Endothelial cell of umbilical vein (primary cell): Measurements from ENCODE around the gene EP400. TPM values are rescaled to one million over a fixed set of nuclear protein-coding genes. Genes with fewer than 3 reads are reported as not detected.

Source experiments
- BruUV-seq: library from RNA; stranded (reverse); fragments of 400-500 nt; replicated peaks from 2 replicates; lab custom pipeline; 2021; lab: Mats Ljungman, UMichigan
- CTCF ChIA-PET: fragments of 300-600, 350-600 bp; sonication (Branson Sonifier 250); formaldehyde crosslinking; loops from one replicate; lab custom pipeline; 2021; ENCODE audit warnings: antibody characterized with exemption, inconsistent platforms; lab: Charles Lee
- POLR2A ChIA-PET: fragments of 300-600, 350-600 bp; sonication (Branson Sonifier 250); formaldehyde crosslinking; loops from one replicate; lab custom pipeline; 2021; ENCODE audit warnings: antibody characterized with exemption, inconsistent platforms; lab: Charles Lee
- DNase-seq: peaks from one replicate; pipeline ENCODE4 v3.0.0-alpha.2; 2011; ENCODE audit warnings: low read depth, low spot score
- FAIRE-seq: peaks from 2 replicates; lab custom pipeline; 2011; peaks lifted over from hg19 to GRCh38; lab: Jason Lieb, UNC
- H2AFZ ChIP-seq: 2 replicates; pipeline ENCODE4 v1.6.0; 2012; ENCODE audit warnings: low read depth, low read length, control low read depth, inconsistent platforms
- H3K27ac ChIP-seq: 2 replicates; pipeline ENCODE4 v1.5.1; 2011; ENCODE audit warnings: low read depth, mild to moderate bottlenecking, control low read depth, low read length, moderate library complexity; ENCODE audit not compliant: insufficient read depth
- H3K27me3 ChIP-seq, 2 experiments: 2 replicates each; pipeline versions ENCODE4 v1.6.0 to v1.6.1; 2011; ENCODE audit warnings: low read length in 2 of 2, mixed read lengths in 1 of 2; ENCODE audit not compliant: control insufficient read depth in 2 of 2, insufficient read depth in 2 of 2
- H3K36me3 ChIP-seq, 2 experiments: 2 replicates in 1 of 2; 3 replicates in 1 of 2; pipeline ENCODE4 v1.5.1; 2011; ENCODE audit warnings: low read length in 2 of 2, mild to moderate bottlenecking in 1 of 2, moderate library complexity in 1 of 2; ENCODE audit not compliant: control insufficient read depth in 2 of 2, insufficient read depth in 2 of 2; ENCODE audit errors: extremely low read depth in 1 of 2
- H3K4me1 ChIP-seq: 3 replicates; pipeline ENCODE4 v1.5.1; 2011; ENCODE audit warnings: mild to moderate bottlenecking, low read length; ENCODE audit not compliant: control insufficient read depth, insufficient read depth; ENCODE audit errors: extremely low read depth
- H3K4me2 ChIP-seq: 2 replicates; pipeline ENCODE4 v1.6.1; 2011; ENCODE audit warnings: low read length, control low read depth, mixed read lengths; ENCODE audit not compliant: insufficient read depth
- H3K4me3 ChIP-seq, 3 experiments: fragments of 200-600 bp in 1 of 3; sonication (generic), shearing (Covaris generic) in 1 of 3; replicated peaks in 1 of 3; 2 replicates each; pipeline ENCODE4 v1.5.1; 2011 to 2016; ENCODE audit warnings: control low read depth in 3 of 3, low read length in 3 of 3, mild to moderate bottlenecking in 2 of 3, inconsistent platforms in 1 of 3, low read depth in 1 of 3, moderate library complexity in 1 of 3; ENCODE audit not compliant: insufficient read depth in 1 of 3
- H3K79me2 ChIP-seq: 2 replicates; pipeline ENCODE4 v1.6.0; 2012; ENCODE audit warnings: low read length, inconsistent platforms; ENCODE audit not compliant: control insufficient read depth, insufficient read depth
- H3K9ac ChIP-seq: replicated peaks from 2 replicates; pipeline ENCODE3; 2011; ENCODE audit warnings: low read length, control low read depth; ENCODE audit not compliant: insufficient read depth; ENCODE audit errors: extremely low read depth
- H3K9me1 ChIP-seq: replicated peaks from 3 replicates; pipeline ENCODE4 v1.6.0; 2011; ENCODE audit warnings: mild to moderate bottlenecking, low read length; ENCODE audit not compliant: control insufficient read depth, insufficient read depth; ENCODE audit errors: extremely low read depth
- H3K9me3 ChIP-seq: replicated peaks from 2 replicates; pipeline ENCODE4 v1.5.1; 2012; ENCODE audit warnings: low read length, inconsistent platforms; ENCODE audit not compliant: control insufficient read depth, insufficient read depth
- H4K20me1 ChIP-seq: replicated peaks from 2 replicates; pipeline ENCODE3; 2011; ENCODE audit warnings: mild to moderate bottlenecking, low read length; ENCODE audit not compliant: control insufficient read depth, insufficient read depth; ENCODE audit errors: extremely low read depth
- EZH2 ChIP-seq: IDR thresholded peaks from 2 replicates; pipeline ENCODE4 v1.6.1; 2012; ENCODE audit warnings: borderline replicate concordance, low read depth, mild to moderate bottlenecking, moderate library complexity, low read length, inconsistent platforms; ENCODE audit not compliant: severe bottlenecking
- FOS ChIP-seq: IDR thresholded peaks from 2 replicates; pipeline ENCODE4 v1.6.1; 2011; ENCODE audit warnings: mild to moderate bottlenecking, low read length, moderate library complexity, borderline replicate concordance; ENCODE audit not compliant: insufficient read depth
- GATA2 ChIP-seq: IDR thresholded peaks from 2 replicates; pipeline ENCODE4 v1.7.0; 2011; ENCODE audit warnings: low read depth, mild to moderate bottlenecking, moderate library complexity, mixed read lengths, low read length; ENCODE audit not compliant: insufficient read length, insufficient read depth
- JUN ChIP-seq: IDR thresholded peaks from 2 replicates; pipeline ENCODE4 v1.6.1; 2011; ENCODE audit warnings: borderline replicate concordance, low read depth; ENCODE audit not compliant: insufficient read length, insufficient read depth
- MYC ChIP-seq: IDR thresholded peaks from one replicate; pipeline ENCODE4 v1.6.1; 2011; ENCODE audit warnings: mild to moderate bottlenecking, low read depth, low read length
- POLR2A ChIP-seq: IDR thresholded peaks from 2 replicates; pipeline ENCODE4 v1.6.1; 2012; ENCODE audit warnings: low read depth, mild to moderate bottlenecking, control low read depth, low read length
- POLR2AphosphoS5 ChIP-seq: IDR thresholded peaks from 2 replicates; pipeline ENCODE4 v1.6.1; 2012; ENCODE audit warnings: low read depth, mild to moderate bottlenecking, control low read depth, low read length, moderate library complexity; ENCODE audit not compliant: insufficient read depth
- dilution Hi-C: fragments of 300-500 bp; cut with MboI; formaldehyde crosslinking; loops from one replicate; pipeline ENCODE4 v1.15.0; 2019; ENCODE audit warnings: low sequenced_read_pairs; ENCODE audit not compliant: extremely low pct_ligation_motif_present
- intact Hi-C: fragments of 100-400 bp; cut with micrococcal nuclease; formaldehyde crosslinking; loops from one replicate; pipeline ENCODE4 v1.10.0; 2022
- polyA plus RNA-seq, 4 experiments: library from polyadenylated mRNA; depleted of rRNA in 3 of 4; stranded (reverse) in 3 of 4; unstranded in 1 of 4; fragments of >200 nt; gene quantifications; 2 replicates each; pipeline versions ENCODE4 v1.2.1 to v1.2.3, GENCODE V29; 2011 to 2012; ENCODE audit warnings: missing spikeins in 1 of 4
- total RNA-seq: library from RNA; stranded (reverse); gene quantifications from 2 replicates; pipeline ENCODE4 v1.2.3, GENCODE V29; 2021
- TF ChIP-seq, protein P1 (sequence below): IDR thresholded peaks from 2 replicates; pipeline ENCODE4 v1.6.1; 2011; ENCODE audit not compliant: insufficient read depth, insufficient read length
- TF ChIP-seq, protein P2 (sequence below), 2 donors: IDR thresholded peaks; 1 replicate in 1 of 2; 2 replicates in 1 of 2; pipeline ENCODE4 v1.5.1; 2011; ENCODE audit warnings: low read length in 2 of 2, mild to moderate bottlenecking in 2 of 2, moderate library complexity in 2 of 2, control low read depth in 1 of 2, inconsistent platforms in 1 of 2, low read depth in 1 of 2; ENCODE audit not compliant: insufficient read depth in 1 of 2; ENCODE audit errors: extremely low read depth in 1 of 2

Gene EP400
- total and polyA plus RNA-seq, 2 donors (not counting 3 experiments of a cell fraction or from before 2014, with no cell fraction given), result 9.0 to 57.7 TPM

DNA sequence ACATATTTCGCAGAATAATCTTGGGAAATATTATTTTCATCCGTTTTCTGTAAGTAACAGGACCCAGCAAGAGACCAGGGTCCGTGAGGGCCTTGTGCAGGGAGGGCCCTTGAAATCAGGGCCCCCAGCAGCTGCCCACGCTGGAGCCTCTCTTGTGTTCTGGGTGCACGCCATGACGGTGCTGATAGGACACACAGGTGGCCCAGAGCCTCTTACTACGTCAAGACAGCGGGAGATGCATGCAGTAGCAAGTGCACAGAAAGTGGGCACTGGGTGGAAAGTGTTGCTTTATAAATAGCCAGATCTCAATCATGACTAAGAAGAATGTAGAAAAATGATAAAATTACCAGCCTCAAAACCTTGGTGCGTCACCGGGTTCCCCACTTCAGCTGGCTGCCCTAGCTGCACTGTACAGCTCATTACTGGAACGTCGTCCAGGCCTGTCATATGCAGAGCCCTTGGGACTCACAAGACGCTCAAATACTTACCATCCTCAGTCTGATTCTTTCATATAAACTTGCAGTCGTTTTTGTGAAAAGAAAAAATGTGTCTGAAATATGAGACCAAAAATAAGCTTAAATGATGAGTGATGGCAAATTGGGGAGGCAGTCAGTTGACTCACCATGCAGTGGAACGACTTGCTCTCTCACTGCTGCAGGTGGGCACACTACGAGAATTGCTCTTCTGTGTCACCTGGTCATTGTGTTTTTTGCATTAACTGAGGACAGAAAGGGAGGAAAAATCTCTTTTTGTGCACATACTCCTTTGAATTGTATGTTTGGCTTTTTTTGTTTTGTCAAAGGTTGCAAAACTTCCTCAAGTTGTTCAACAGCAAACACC lies 126.2 kb downstream of the EP400 start:
- no TSS peak for BruUV-seq
- H2AFZ ChIP-seq, result no peak overlapping the region
- H3K36me3 ChIP-seq, result peaks cover 5 to 12% of the 10 kb centered on the region in 2 experiments
- ChIA-PET CTCF (interaction anchor here (0.6 to 1.2 kb wide), 2 partner anchors 11 to 36 kb away, joined by 3 read pairs; no protein-coding TSS in a partner anchor), POLR2A (no interaction called here)
- no peaks in the 10 kb centered on the region for H3K9me3 ChIP-seq
- dilution Hi-C loops (no loop called here), intact Hi-C loops (no loop called here)
- no peak overlapping the region for H3K9ac ChIP-seq
- FAIRE-seq (no peak), DNase-seq (no peak)
- TF ChIP-seq GATA2 (no peak), JUN (no peak), EZH2 (no peak), FOS (no peak), POLR2AphosphoS5 (no peak), POLR2A (no peak), MYC (no peak)
- TF ChIP-seq, protein P1, sequence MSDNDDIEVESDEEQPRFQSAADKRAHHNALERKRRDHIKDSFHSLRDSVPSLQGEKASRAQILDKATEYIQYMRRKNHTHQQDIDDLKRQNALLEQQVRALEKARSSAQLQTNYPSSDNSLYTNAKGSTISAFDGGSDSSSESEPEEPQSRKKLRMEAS, result no peak
- TF ChIP-seq, protein P2, sequence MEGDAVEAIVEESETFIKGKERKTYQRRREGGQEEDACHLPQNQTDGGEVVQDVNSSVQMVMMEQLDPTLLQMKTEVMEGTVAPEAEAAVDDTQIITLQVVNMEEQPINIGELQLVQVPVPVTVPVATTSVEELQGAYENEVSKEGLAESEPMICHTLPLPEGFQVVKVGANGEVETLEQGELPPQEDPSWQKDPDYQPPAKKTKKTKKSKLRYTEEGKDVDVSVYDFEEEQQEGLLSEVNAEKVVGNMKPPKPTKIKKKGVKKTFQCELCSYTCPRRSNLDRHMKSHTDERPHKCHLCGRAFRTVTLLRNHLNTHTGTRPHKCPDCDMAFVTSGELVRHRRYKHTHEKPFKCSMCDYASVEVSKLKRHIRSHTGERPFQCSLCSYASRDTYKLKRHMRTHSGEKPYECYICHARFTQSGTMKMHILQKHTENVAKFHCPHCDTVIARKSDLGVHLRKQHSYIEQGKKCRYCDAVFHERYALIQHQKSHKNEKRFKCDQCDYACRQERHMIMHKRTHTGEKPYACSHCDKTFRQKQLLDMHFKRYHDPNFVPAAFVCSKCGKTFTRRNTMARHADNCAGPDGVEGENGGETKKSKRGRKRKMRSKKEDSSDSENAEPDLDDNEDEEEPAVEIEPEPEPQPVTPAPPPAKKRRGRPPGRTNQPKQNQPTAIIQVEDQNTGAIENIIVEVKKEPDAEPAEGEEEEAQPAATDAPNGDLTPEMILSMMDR (IDR thresholded peaks at IDR 0.05; ENCODE audit: extremely low read depth in 1 of 2, insufficient read depth in 1 of 2, low read depth in 1 of 2, low read length in 2 of 2), result no peak
- H3K79me2 ChIP-seq, result no peaks in the 10 kb centered on the region
- peaks cover 14% of the 10 kb centered on the region for H3K4me1 ChIP-seq
- no peak overlapping the region for H3K27ac ChIP-seq
- H3K4me2 ChIP-seq, result no peak overlapping the region
- H3K4me3 ChIP-seq, result no peak overlapping the region
- H4K20me1 ChIP-seq, result no peaks in the 10 kb centered on the region
- H3K9me1 ChIP-seq, result no peaks in the 10 kb centered on the region
- no peaks in the 10 kb centered on the region for H3K27me3 ChIP-seq
